HUES64 (cell line): ENCODE data around the gene FER1L5.

Experiments
- H3K27ac ChIP-seq: 2 replicates; pipeline ENCODE4 v1.7.0; 2013; ENCODE audit warnings: low read depth, low read length, inconsistent platforms
- H3K27me3 ChIP-seq: 2 replicates; pipeline ENCODE4 v1.6.1; 2013; ENCODE audit warnings: mild to moderate bottlenecking, low read length; ENCODE audit not compliant: insufficient read depth
- H3K36me3 ChIP-seq: 2 replicates; pipeline ENCODE4 v1.6.1; 2013; ENCODE audit warnings: mild to moderate bottlenecking, low read length; ENCODE audit not compliant: insufficient read depth
- H3K4me1 ChIP-seq: 2 replicates; pipeline ENCODE4 v1.6.1; 2013; ENCODE audit warnings: mild to moderate bottlenecking, low read length, moderate library complexity; ENCODE audit not compliant: insufficient read depth
- H3K4me3 ChIP-seq: 2 replicates; pipeline ENCODE4 v1.5.1; 2013; ENCODE audit warnings: mild to moderate bottlenecking, low read length, moderate library complexity
- H3K9ac ChIP-seq: 2 replicates; pipeline ENCODE4 v1.6.1; 2013; ENCODE audit warnings: mild to moderate bottlenecking, low read depth, low read length
- H3K9me3 ChIP-seq: 2 replicates; pipeline ENCODE4 v1.6.1; 2013; ENCODE audit warnings: low read depth, low read length; ENCODE audit not compliant: insufficient read depth
- WGBS: fragments of 150-250, 120-280 bp; methylation state at CpG from one replicate; pipeline ENCODE4 v1.1.7; 2013; ENCODE audit warnings: missing lambda C conversion rate; 5-methylcytosine and 5-hydroxymethylcytosine counted together

The FER1L5 gene

DNA sequence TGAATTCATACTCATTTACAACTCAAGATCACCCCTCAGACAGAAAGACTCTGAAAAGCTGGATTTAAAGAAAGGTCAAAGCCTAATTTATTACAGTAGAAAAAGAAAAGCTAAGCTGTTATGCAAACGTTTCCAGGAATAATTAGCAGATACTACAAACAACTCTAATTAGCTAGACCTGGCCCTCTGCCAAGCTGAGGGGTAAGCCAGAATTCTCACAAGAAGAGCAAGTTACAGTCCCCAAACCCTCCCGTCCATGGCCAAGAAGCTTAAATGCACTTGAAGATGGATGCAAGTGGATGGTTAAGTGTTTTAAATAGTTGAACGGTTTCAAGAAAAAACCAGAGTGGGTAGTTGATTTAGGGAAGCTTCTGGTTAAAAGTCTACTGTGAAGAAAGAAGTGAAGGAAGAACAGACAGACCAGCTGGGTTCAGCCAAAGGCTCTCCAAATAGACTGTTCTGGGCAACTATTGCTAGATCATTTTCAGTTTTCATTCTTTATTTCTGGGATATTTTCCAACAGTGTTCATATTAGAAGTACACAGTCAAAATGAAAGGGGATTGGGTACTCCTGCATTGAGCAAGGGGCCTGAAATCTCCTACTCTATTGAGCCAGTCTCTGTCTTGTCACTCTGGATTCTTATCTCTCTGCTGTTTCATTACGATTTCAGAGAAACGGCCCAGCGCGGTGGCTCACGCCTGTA lies 92.5 kb downstream of the FER1L5 start:
- 95% methylated on average over 8 of the region's 8 CpGs for WGBS
- H3K36me3 ChIP-seq: peaks cover 72% of the 10 kb centered on the region
- H3K9ac ChIP-seq: no peak overlapping the region
- no peaks in the 10 kb centered on the region for H3K27me3 ChIP-seq
- no peaks in the 10 kb centered on the region for H3K4me1 ChIP-seq
- no peaks in the 10 kb centered on the region for H3K9me3 ChIP-seq
- no peak overlapping the region for H3K4me3 ChIP-seq
- H3K27ac ChIP-seq: no peak overlapping the region

DNA sequence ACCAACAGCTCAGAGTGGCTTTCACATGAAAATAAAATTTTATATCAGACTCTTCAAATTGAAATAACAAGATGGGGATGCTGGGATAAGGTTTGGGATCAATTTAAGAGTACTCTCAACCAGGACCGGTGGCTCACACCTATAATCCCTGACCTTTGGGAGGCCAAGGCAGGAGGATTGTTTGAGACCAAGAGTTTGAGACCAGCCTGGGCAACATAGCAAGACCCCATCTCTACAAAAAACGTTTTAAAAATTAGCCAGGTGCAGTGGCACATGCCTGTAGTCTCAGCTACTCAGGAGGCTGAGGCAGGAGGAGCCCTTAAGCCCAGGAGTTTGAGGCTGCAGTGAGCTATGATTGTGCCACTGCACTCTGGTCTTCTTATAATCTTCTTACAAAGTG lies 94.7 kb downstream of the FER1L5 start:
- Histone ChIP-seq H3K4me1 (no peaks in the 10 kb centered on the region), H3K36me3 (peaks cover 51% of the 10 kb centered on the region), H3K9ac (no peak overlapping the region), H3K27me3 (no peaks in the 10 kb centered on the region), H3K4me3 (no peak overlapping the region), H3K27ac (no peak overlapping the region), H3K9me3 (no peaks in the 10 kb centered on the region)
- 93% methylated on average over 2 of the region's 2 CpGs for WGBS

DNA sequence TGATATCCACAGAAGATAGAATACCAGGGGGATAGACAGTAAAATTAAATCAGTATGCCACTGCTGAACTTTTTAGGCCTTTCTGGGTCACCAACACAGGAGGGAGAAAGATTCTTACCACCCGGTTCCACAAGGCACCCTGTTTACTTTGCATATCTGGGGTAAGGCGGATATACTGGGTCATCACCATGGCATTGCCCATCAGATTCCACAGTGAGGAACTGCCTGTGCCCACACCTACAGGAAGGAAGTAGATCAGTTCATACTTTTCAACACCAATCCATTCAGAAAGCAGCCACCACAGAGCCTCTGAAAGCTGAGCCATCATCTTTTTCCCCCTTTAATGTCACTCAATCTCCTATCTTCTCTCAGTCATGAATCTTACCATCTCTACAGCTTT lies 95.3 kb downstream of the FER1L5 start:
- Histone ChIP-seq H3K9ac (no peak overlapping the region), H3K4me1 (no peaks in the 10 kb centered on the region), H3K27ac (no peak overlapping the region), H3K9me3 (no peaks in the 10 kb centered on the region), H3K27me3 (no peaks in the 10 kb centered on the region), H3K4me3 (no peak overlapping the region), H3K36me3 (peaks cover 47% of the 10 kb centered on the region)
- 93% methylated on average over 2 of the region's 2 CpGs for WGBS

DNA sequence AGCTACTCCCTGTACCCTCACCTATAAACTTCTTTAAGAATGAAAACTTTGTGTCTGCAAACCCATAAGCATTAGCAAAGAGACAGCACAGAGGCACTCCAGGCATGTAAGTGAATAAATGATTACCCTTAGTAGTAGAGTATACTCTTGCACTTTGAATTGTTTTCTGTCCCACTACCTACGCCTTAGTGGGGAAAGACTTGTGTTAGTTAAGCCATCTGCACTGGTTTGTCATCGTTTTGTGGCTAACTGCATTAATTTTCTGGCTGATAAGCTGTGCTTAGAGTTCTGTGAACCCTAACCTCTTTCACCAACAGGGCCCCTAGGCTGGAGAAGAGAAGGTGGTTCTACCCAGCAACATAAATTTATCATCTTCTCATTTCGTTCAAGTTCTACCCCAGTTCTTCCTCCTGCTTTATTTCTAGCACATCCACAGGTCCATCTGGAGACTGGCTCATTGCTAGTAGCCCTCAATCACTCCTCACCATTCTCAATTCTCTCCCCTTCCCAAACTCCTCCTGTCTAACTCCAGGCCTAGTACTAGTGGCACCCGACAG lies 96.6 kb downstream of the FER1L5 start:
- Histone ChIP-seq H3K4me1 (no peaks in the 10 kb centered on the region), H3K27ac (no peak overlapping the region), H3K27me3 (no peaks in the 10 kb centered on the region), H3K9ac (peak overlapping the region; percentile 76), H3K9me3 (no peaks in the 10 kb centered on the region), H3K4me3 (peak overlapping the region; percentile 86), H3K36me3 (peaks cover 34% of the 10 kb centered on the region)
- WGBS: 47% methylated on average over 4 of the region's 4 CpGs

DNA sequence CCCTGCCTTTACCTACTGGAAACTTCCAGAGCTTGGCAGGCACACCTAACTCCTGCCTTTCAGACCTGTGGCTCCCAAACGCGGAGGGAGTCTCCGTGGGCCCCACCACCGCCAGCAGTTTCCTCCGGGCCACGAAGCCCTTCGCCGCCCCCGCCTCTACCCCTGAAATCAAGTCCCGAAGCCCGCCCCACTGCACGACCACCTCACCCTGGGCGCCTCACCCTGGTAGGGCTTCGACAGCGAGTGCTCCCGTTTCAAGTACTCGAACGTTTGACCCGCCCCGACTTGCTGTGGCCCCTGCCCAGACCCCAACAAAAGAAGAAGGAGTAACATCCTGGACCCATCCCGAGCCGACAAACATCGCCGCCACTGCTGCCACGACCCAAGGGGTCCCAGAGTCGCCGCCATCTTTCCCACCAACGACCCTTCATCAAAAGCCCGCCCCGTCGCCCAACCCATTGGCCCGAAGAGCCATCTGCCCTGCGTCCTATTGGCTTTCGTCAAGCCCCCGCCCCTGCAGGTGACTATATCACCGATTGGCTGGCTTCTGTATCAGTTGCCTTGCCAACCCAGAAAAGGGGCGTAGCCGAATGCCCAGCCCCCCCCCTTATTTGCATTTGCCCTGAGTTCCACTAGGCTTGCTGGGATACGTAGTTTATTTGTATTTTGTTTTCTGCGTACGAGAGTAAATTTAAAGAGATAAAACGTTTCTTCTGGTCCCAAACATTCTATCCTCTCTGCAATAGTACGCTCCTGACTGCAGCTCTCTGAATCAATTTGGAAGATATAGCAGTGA lies 97.3 kb downstream of the FER1L5 start, which contains the start of gene LMAN2L:
Gene LMAN2L (minus strand): TSS at position 432 of the 796 bp plus-strand sequence. CDS start 24 bp downstream, at position 408.
- peak within 1 kb of the TSS; percentile 76 for H3K9ac ChIP-seq
- no peaks in the 10 kb centered on the region for H3K27me3 ChIP-seq
- no peak within 1 kb of the TSS for H3K27ac ChIP-seq
- no peaks in the 10 kb centered on the region for H3K9me3 ChIP-seq
- WGBS: under 1% methylated on average over 38 of the region's 43 CpGs
- H3K4me1 ChIP-seq: no peaks in the 10 kb centered on the region
- peak within 1 kb of the TSS; percentile 86 for H3K4me3 ChIP-seq
- H3K36me3 ChIP-seq: peaks cover 27% of the 10 kb centered on the region

DNA sequence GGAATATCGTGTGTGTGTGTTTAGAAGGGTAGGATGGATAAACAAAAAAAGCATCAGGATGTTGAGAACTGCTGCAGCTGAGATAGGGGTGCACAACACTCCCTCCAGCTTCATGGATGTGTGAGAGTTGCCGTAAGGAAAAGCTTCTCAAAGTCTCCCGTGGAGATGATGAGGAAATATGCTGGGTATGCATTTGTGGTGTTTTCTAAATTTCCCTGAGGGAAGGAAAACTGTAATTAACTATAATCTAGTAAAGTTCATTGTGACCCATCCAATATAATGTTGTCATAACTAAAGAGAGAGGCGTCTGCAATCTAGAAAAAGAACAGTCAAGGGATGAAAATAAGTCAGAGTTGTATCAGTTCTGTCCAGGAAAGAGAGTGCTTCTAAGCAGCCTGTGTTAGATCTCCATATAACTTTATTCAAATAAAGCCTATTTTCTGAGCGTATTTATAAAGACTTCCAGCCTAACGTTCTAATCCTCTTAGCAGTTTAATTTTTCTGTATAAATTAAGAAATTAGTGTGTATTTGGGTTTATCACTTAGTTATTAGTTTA lies 104.6 kb downstream of the FER1L5 start:
- Histone ChIP-seq H3K4me3 (no peak overlapping the region), H3K27ac (no peak overlapping the region), H3K27me3 (no peaks in the 10 kb centered on the region), H3K9ac (no peak overlapping the region), H3K9me3 (no peaks in the 10 kb centered on the region), H3K4me1 (no peaks in the 10 kb centered on the region), H3K36me3 (no peaks in the 10 kb centered on the region)
- whole genome bisulfite sequencing: 89% methylated on average over 5 of the region's 6 CpGs

DNA sequence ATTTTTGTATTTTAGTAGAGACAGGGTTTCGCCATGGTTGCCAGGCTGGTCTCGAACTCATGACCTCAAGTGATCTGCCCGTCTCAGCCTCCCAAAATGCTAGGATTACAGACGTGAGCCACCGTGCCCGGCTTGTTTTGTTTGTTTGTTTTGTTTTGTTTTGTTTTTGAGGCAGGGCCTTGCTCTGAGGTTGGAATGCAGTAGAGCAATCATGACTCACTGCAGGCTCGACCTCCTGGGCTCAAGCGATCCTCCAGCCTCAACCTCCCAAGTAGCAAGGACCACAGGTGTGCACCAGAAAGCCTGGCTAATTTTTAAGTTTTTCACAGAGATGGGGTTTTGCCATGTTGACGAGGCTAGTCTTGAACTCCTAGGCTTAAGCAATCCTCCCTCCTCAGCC lies 109.2 kb downstream of the FER1L5 start:
- Histone ChIP-seq H3K9ac (no peak overlapping the region), H3K27me3 (no peaks in the 10 kb centered on the region), H3K27ac (no peak overlapping the region), H3K9me3 (no peaks in the 10 kb centered on the region), H3K4me3 (no peak overlapping the region), H3K36me3 (no peaks in the 10 kb centered on the region), H3K4me1 (no peaks in the 10 kb centered on the region)
- 92% methylated on average over 9 of the region's 9 CpGs for WGBS

DNA sequence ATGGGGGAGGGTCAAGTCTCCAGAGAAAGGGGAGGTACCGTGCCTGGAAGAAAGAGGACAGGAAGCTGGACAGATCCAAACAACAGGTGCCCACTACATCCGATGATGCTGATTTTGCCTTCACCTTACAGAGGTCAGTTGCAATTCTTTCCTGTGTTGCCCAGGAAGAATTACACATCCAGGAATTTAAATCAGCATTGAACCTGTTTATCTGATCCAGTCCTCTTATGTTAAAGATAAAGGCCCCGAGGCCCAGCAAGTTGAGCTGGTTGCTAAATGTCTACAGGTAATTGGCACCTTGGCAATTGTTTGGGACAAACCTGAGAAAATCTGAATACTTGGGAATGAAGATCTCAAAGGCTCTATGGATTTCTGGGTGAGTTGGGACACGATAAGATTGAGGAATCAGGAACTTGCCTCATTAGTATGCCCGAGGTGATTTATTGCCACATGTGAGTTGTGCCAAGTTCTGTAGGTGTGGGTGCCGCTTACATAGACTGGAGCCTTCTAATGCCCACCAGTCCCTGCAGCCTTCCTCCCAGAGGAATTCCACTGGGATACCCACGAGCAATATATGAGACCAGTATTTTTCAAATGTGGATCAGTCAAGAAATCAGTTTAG lies 111.2 kb downstream of the FER1L5 start:
- H3K9me3 ChIP-seq: no peaks in the 10 kb centered on the region
- no peak overlapping the region for H3K9ac ChIP-seq
- H3K4me3 ChIP-seq: no peak overlapping the region
- no peaks in the 10 kb centered on the region for H3K36me3 ChIP-seq
- H3K4me1 ChIP-seq: no peaks in the 10 kb centered on the region
- WGBS: 86% methylated on average over 7 of the region's 7 CpGs
- no peaks in the 10 kb centered on the region for H3K27me3 ChIP-seq
- H3K27ac ChIP-seq: no peak overlapping the region

DNA sequence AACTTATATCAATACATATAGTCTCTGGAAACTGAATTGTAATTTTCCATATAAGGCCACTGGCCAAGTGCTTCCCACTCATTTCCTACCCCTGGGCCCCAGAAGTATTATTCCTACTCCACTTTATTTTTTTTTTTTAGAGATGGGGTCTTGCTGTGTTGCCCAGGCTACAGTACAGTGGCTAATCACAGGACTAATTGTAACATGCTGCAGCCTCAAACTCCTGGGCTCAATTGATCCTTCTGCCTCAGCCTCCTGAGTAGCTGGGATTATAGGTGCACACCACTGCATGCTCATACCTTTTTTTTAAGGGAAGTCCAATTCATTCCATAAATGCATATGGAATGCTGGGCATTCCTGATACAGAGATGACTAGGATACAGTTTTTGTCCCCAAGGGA lies 111.8 kb downstream of the FER1L5 start:
- H3K4me1 ChIP-seq: no peaks in the 10 kb centered on the region
- no peaks in the 10 kb centered on the region for H3K9me3 ChIP-seq
- no peak overlapping the region for H3K9ac ChIP-seq
- no peak overlapping the region for H3K27ac ChIP-seq
- no peaks in the 10 kb centered on the region for H3K36me3 ChIP-seq
- no peak overlapping the region for H3K4me3 ChIP-seq
- no peaks in the 10 kb centered on the region for H3K27me3 ChIP-seq
